Raji (cell line): ENCODE results near the gene SHISA4.

Source experiments
- POLR2A ChIP-seq: IDR thresholded peaks from 2 replicates; pipeline ENCODE4 v1.6.1; 2011; ENCODE audit warnings: low read depth, low read length, control low read depth; ENCODE audit not compliant: insufficient read depth

Gene SHISA4

GRCh38 chr1:201888282-201889089 lies at the start of gene SHISA4:
TSS of gene SHISA4 (plus strand) at chr1:201888898. CDS start at chr1:201888995, 97 bp downstream.
- no peak for TF ChIP-seq POLR2A

- TF ChIP-seq POLR2A = no peak
Measured at GRCh38 chr1:201840055-201840454, 48.6 kb upstream of the SHISA4 start.

- TF ChIP-seq POLR2A = no peak
Measured at GRCh38 chr1:201840490-201840889, 48.2 kb upstream of the SHISA4 start.

GRCh38 chr1:201841265-201841912 lies 47.3 kb upstream of the SHISA4 start:
- no peak for TF ChIP-seq POLR2A

- TF ChIP-seq POLR2A = no peak
Measured at GRCh38 chr1:201842472-201843027, 46.1 kb upstream of the SHISA4 start.

GRCh38 chr1:201845331-201846083 lies 43.2 kb upstream of the SHISA4 start:
- TF ChIP-seq POLR2A = no peak

GRCh38 chr1:201847150-201847549 lies 41.5 kb upstream of the SHISA4 start:
- TF ChIP-seq POLR2A = no peak

GRCh38 chr1:201848230-201848629 lies 40.5 kb upstream of the SHISA4 start:
- no peak for TF ChIP-seq POLR2A

GRCh38 chr1:201849372-201850052 lies 39.2 kb upstream of the SHISA4 start:
- TF ChIP-seq POLR2A = no peak

GRCh38 chr1:201850053-201850397 lies 38.7 kb upstream of the SHISA4 start:
- TF ChIP-seq POLR2A = no peak

GRCh38 chr1:201851949-201852348 lies 36.7 kb upstream of the SHISA4 start:
- TF ChIP-seq POLR2A = no peak

- no peak for TF ChIP-seq POLR2A
Measured at GRCh38 chr1:201859424-201859823, 29.3 kb upstream of the SHISA4 start.

- no peak for TF ChIP-seq POLR2A
Measured at GRCh38 chr1:201861448-201861847, 27.2 kb upstream of the SHISA4 start.

- no peak for TF ChIP-seq POLR2A
Measured at GRCh38 chr1:201870397-201870796, 18.3 kb upstream of the SHISA4 start.

GRCh38 chr1:201874672-201875071 lies 14.0 kb upstream of the SHISA4 start:
- no peak for TF ChIP-seq POLR2A

- no peak for TF ChIP-seq POLR2A
Measured at GRCh38 chr1:201876148-201876818, 12.4 kb upstream of the SHISA4 start.
